Activated CD8-positive, alpha-beta T cell treated with anti-CD3 and anti-CD28 coated beads for 36 hours (primary cell): ENCODE measurements around the gene ADCYAP1R1. TPM values are rescaled to one million over a fixed set of nuclear protein-coding genes. Genes with fewer than 3 reads are reported as not detected.
"Not testable (repeated sequence)": the region's sequence is repeated elsewhere in the genome, so short reads cannot be mapped to it uniquely, and the experiment has no call there.

Experiments
- ATAC-seq: fragments of 200-7000 bp; cut with Tn5 transposase; one replicate; pipeline ENCODE4 v1.10.0; 2021; ENCODE audit warnings: mild to moderate bottlenecking, moderate library complexity
- CTCF ChIA-PET: fragments of 350-600 bp; sonication (Branson Sonifier 250); formaldehyde crosslinking; loops from one replicate; lab custom pipeline; 2021; ENCODE audit warnings: antibody characterized with exemption; lab: Charles Lee
- POLR2A ChIA-PET: fragments of 350-600 bp; sonication (Branson Sonifier 250); formaldehyde crosslinking; loops from one replicate; lab custom pipeline; 2021; ENCODE audit warnings: antibody characterized with exemption; lab: Charles Lee
- DNase-seq: peaks from one replicate; pipeline ENCODE4 v3.0.0-alpha.2; 2020
- H3K27ac Mint-ChIP-seq: one replicate; pipeline ENCODE4 v1.8.0; 2021; ENCODE audit warnings: mild to moderate bottlenecking, mixed read lengths
- H3K27me3 Mint-ChIP-seq: one replicate; pipeline ENCODE4 v1.8.0; 2021; ENCODE audit warnings: mixed read lengths
- H3K36me3 Mint-ChIP-seq: one replicate; pipeline ENCODE4 v1.8.0; 2021; ENCODE audit warnings: low read depth, mixed read lengths
- H3K4me1 Mint-ChIP-seq: one replicate; pipeline ENCODE4 v1.8.0; 2021; ENCODE audit warnings: low read depth, mixed read lengths
- H3K4me3 Mint-ChIP-seq: one replicate; pipeline ENCODE4 v1.8.0; 2021; ENCODE audit warnings: mild to moderate bottlenecking, moderate library complexity, mixed read lengths
- H3K9me3 Mint-ChIP-seq: one replicate; pipeline ENCODE4 v1.8.0; 2021; ENCODE audit warnings: mixed read lengths
- intact Hi-C: fragments of 100-400 bp; cut with micrococcal nuclease; formaldehyde crosslinking; loops from one replicate; pipeline ENCODE4 v1.10.0; 2022
- total RNA-seq, 2 experiments: library from RNA; stranded (reverse); gene quantifications; one replicate each; pipeline ENCODE4 v1.2.3, GENCODE V29; 2021
- TF ChIP-seq, protein P1 (sequence below): fragments of 200-600 bp; IDR thresholded peaks from one replicate; pipeline ENCODE4 v1.8.0; 2022; ENCODE audit warnings: antibody characterized with exemption, mild to moderate bottlenecking

Gene ADCYAP1R1
- total RNA-seq, 2 experiments from 2014 or later: not detected

DNA sequence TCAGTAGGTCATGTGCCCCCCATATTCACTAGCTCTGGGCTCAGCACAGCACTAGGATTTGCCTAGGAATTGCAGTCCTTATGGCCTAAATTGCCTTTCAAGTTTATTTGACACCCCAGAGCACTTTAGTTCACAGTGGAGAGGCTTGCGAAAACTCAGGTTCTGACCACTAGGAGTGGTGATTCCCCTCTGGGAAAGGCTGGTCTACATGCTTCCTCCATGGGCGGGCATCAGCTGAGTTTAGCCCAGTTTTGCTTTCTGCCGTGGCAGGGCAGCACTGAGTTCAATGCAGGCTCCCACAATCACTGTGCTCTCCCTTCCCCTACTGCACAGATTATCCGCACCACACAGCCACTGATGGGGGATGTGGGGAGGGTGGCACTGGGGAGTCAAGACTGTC lies 94.4 kb downstream of the ADCYAP1R1 start:
- Mint-ChIP-seq H3K4me1 (no peaks in the 10 kb centered on the region), H3K36me3 (no peaks in the 10 kb centered on the region), H3K27me3 (peaks cover 11% of the 10 kb centered on the region), H3K27ac (no peak overlapping the region), H3K9me3 (no peaks in the 10 kb centered on the region), H3K4me3 (no peak overlapping the region)
- ChIA-PET POLR2A (no interaction called here), CTCF (interaction anchor here (1.4 to 1.5 kb wide), 2 partner anchors 12 to 24 kb away, joined by 4 to 5 read pairs; no protein-coding TSS in a partner anchor)
- ATAC-seq (no peak), DNase-seq (no peak)
- TF ChIP-seq, protein P1, sequence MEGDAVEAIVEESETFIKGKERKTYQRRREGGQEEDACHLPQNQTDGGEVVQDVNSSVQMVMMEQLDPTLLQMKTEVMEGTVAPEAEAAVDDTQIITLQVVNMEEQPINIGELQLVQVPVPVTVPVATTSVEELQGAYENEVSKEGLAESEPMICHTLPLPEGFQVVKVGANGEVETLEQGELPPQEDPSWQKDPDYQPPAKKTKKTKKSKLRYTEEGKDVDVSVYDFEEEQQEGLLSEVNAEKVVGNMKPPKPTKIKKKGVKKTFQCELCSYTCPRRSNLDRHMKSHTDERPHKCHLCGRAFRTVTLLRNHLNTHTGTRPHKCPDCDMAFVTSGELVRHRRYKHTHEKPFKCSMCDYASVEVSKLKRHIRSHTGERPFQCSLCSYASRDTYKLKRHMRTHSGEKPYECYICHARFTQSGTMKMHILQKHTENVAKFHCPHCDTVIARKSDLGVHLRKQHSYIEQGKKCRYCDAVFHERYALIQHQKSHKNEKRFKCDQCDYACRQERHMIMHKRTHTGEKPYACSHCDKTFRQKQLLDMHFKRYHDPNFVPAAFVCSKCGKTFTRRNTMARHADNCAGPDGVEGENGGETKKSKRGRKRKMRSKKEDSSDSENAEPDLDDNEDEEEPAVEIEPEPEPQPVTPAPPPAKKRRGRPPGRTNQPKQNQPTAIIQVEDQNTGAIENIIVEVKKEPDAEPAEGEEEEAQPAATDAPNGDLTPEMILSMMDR: no peak
- intact Hi-C loops: no loop called here

DNA sequence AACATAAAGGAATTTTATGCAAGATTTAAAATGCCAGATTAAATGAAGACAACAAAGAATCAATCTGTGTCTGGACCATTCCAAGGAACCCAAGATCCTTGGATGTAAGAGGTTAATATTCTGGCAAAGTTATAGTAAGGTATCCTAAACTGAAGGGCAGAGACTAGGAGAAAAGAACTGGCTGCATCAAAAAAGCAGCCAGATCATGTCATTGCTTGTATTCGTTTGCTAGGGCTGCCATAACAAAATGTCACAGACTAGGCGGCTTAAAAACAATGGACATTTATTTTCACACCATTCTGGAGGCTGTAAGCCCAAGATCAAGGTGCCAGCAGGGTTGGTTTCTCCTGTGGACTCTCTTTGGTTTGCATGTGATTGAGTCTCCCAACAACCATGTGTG lies 99.7 kb downstream of the ADCYAP1R1 start:
- no peak overlapping the region for H3K4me3 Mint-ChIP-seq
- TF ChIP-seq, protein P1: no peak
- H3K36me3 Mint-ChIP-seq: no peaks in the 10 kb centered on the region
- no peak overlapping the region for H3K27ac Mint-ChIP-seq
- intact Hi-C loops: no loop called here
- no peak for ATAC-seq
- DNase-seq: no peak
- peaks cover 3% of the 10 kb centered on the region for H3K9me3 Mint-ChIP-seq
- POLR2A ChIA-PET: no interaction called here
- CTCF ChIA-PET: no interaction called here
- peaks cover 3% of the 10 kb centered on the region for H3K27me3 Mint-ChIP-seq
- H3K4me1 Mint-ChIP-seq: no peaks in the 10 kb centered on the region

DNA sequence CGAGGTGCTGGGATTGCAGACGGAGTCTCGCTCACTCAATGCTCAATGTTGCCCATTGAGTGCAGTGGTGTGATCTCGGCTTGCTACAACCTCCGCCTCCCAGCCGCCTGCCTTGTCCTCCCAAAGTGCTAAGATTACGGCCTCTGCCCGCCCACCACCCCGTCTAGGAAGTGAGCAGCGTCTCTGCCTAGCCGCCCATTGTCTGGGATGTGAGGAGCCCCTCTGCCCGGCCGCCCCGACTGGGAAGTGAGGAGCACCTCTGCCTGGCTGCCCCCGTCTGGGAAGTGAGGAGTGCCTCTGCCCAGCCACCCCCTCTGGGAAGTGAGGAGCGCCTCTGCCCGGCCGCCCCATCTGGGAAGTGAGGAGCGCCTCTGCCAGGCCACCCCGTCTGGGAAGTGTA lies 101.2 kb downstream of the ADCYAP1R1 start:
- POLR2A ChIA-PET, H3K4me3 Mint-ChIP-seq, H3K4me1 Mint-ChIP-seq, H3K27me3 Mint-ChIP-seq, H3K27ac Mint-ChIP-seq, H3K9me3 Mint-ChIP-seq, CTCF ChIA-PET, DNase-seq, H3K36me3 Mint-ChIP-seq, ATAC-seq, intact Hi-C loops: not testable (repeated sequence)

DNA sequence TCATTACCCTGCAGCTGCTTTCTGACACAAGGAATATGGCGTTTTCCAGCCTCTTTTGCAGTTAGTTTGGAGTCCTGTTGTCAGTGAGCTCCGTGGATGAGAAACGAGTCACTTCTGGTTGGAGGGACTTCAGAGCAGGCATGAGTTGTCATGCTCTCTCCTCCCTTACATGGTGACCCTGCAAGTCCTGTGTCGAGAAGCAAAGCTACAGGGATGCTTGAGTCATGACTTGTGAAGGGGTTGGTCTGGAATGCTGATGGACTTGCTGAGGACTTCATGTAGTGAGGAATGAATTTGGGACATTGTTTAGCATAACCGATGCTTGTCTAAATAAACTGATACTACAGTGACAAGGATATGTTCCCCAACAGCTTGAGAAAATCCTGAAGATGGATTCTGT lies 108.8 kb downstream of the ADCYAP1R1 start:
- peaks cover 4% of the 10 kb centered on the region for H3K27me3 Mint-ChIP-seq
- ATAC-seq: no peak
- H3K4me1 Mint-ChIP-seq: no peaks in the 10 kb centered on the region
- POLR2A ChIA-PET: no interaction called here
- H3K27ac Mint-ChIP-seq: no peak overlapping the region
- TF ChIP-seq, protein P1: no peak
- H3K36me3 Mint-ChIP-seq: no peaks in the 10 kb centered on the region
- CTCF ChIA-PET: interaction anchor here (1.0 to 1.1 kb wide), 2 partner anchors 10 to 38 kb away, joined by 3 to 4 read pairs; no protein-coding TSS in a partner anchor
- intact Hi-C loops: no loop called here
- DNase-seq: no peak
- H3K9me3 Mint-ChIP-seq: peaks cover 3% of the 10 kb centered on the region
- no peak overlapping the region for H3K4me3 Mint-ChIP-seq

Other genes starting within 250 kb of the ADCYAP1R1 start
- gene AQP1, start 140.5 kb upstream of the ADCYAP1R1 start, total RNA-seq: under 1 TPM; 0.22 to 0.27 TPM
- gene GHRHR, start 88.4 kb upstream of the ADCYAP1R1 start, total RNA-seq: not detected